ENCODE data around the gene PSMD13.

DNA sequence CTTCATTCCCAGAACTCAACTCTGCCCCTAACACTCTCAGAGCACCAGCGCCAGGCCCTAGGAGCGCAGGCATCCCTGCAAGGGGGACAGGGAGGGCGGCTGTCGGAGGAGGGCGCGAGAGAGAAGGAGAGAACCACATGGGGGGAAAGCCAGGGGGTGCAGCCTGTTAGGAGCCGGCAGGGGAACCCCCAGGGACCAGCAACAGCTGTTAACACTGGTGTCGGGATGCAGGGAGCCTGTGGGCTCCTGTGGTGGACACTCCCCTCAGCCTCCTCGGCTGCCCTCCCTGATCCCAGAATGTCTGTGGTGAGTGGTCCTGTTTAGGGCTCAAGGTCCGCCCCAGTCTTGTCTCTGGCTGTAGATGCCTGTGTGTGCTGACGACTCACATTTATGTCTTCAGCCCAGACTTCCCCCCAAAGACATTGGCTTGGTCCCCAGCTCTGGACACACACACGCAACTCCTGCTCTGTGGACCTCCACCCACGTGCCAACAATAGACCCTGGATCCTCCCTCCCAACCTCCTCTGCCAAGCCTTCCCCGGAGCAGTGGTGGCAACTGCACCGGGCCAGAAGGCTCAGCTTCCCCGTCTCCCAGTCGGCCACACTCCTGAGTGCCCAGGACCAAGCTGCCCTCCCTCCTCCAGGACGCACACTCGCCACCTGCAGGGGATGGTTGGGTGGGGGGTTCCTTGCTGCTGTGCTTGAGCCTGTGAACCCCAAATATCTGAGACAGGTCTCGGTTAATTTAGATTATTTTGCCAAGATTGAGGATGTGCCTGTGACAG lies 63.4 kb downstream of the PSMD13 start:
- TF ChIP-seq, protein P1, sequence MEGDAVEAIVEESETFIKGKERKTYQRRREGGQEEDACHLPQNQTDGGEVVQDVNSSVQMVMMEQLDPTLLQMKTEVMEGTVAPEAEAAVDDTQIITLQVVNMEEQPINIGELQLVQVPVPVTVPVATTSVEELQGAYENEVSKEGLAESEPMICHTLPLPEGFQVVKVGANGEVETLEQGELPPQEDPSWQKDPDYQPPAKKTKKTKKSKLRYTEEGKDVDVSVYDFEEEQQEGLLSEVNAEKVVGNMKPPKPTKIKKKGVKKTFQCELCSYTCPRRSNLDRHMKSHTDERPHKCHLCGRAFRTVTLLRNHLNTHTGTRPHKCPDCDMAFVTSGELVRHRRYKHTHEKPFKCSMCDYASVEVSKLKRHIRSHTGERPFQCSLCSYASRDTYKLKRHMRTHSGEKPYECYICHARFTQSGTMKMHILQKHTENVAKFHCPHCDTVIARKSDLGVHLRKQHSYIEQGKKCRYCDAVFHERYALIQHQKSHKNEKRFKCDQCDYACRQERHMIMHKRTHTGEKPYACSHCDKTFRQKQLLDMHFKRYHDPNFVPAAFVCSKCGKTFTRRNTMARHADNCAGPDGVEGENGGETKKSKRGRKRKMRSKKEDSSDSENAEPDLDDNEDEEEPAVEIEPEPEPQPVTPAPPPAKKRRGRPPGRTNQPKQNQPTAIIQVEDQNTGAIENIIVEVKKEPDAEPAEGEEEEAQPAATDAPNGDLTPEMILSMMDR (IDR thresholded peaks at IDR 0.05; ENCODE audit: low read depth, low read length), result 0 out of 2 replicates have a peak, but pooled peaks have one; percentile 4
- no peak for TF ChIP-seq EZH2phosphoT487 (IDR thresholded peaks at IDR 0.05; ENCODE audit: low read depth)

Measured in OCI-LY3 (cell line).